Islet precursor cell (in vitro differentiated cells): Measurements from ENCODE around the gene GMDS.
A peak's percentile ranks its signal among the peaks of the same experiment; 100 is the strongest.

Experiments used
- DNase-seq: peaks from one replicate; pipeline ENCODE4 v3.0.0-alpha.2; 2018

The GMDS gene

DNA sequence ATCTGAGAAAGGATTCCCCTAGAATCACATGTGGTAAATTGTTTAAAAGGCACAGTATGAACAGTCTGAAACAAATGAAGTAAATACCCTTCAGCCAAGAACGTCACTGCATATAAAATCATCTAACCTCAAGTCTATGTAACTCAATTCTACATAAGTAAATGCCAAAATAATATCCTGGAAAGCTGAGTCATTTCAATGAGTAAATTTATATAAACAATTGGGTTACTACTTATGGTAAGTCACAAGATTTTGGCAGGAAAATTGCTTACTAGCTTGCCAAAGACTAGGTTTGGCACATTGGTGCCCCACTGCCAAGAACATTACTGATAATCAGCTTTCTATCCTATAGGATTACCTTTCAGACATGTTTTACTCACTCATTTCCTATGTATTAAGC lies 8.4 kb downstream of the GMDS start:
- no peak for DNase-seq

DNA sequence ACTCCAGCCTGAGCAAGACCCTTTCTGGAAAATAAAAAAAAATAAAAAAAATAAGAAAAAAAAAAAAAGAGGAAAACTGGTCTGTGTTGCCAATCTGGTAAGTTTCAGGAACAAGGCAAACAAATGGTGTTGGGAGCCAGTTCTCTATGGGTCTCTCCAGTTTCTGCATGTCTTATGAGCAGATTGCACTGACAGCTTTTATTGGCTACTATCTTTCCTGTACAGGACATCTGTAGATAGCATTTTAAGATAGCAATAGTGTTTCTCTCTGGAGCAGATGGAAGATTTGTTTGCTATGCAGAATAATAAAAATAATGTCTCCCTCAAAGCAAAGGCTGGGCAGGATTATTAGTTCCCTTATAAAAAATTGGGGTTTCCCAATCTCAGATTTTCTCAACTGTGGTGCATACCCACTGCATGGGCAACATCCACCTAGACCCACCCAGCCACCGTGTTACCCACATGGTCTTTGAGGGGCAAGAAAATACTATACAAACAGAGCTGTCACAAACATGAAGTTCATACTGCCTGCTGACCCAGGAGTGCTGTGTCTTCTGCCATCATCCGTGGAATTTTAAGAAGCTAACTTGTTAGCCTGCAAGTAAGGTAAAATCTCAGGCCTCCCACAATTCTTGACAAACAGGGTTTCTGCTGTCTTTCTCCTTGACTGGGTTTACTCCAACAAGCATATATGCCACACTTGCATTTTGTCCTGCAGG lies 9.5 kb downstream of the GMDS start:
- DNase-seq, result no peak

- no peak for DNase-seq
Measured at GRCh38 chr6:2232445-2232844, 13.0 kb downstream of the GMDS start.

GRCh38 chr6:2231438-2231837 lies 14.0 kb downstream of the GMDS start:
- DNase-seq, result no peak

DNA sequence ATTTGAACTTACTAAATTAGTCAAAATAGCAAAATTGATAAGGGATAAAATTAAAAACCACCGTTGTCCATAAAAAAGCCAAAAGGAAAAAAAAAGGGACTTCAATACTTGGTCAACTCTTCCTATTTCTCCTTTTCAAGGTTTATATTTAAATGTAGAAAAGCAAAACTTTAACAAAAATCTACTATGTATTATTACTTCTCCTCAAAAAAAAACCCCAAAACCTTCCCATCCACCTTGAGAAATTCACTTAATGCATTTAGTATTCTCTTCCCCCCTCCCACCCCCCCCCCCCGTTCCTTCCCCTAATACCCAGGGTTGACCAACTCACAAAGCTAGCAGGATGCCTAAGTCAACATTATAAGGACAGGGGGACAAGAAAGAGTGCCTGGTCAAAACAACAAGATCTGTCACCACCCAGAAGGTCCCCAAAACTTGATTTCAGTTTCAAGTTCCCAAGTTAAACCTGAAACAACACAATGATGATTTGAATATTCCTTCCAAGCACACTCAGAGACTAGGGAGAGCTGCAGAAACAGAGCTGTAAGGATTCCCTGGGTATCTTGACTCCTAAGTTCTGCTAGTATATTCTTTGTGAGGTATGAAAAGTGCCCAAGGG lies 14.6 kb downstream of the GMDS start:
- DNase-seq, result no peak

- DNase-seq, result peak; percentile 70
Measured at GRCh38 chr6:2229742-2230141, 15.7 kb downstream of the GMDS start.

DNA sequence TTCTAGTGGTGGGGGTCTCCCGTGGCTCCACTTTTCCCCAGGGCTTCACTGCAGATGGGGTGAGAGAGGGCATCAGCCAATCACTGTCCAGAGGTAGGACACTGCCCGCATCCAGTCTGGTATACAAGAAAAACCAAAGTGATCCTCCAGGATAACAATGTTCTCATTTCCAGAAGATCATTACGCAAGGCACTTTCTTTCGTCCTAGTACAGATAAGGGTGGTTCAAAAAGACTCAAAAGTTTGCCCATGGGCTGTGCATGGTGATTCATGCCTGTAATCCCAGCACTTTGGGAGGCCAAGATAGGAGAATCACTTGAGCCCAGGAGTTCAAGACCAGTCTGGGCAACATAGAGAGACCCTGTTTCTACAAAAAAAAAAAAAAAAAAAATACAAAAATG lies 16.4 kb downstream of the GMDS start:
- DNase-seq, result no peak

GRCh38 chr6:2228392-2228791 lies 17.0 kb downstream of the GMDS start:
- DNase-seq, result no peak

GRCh38 chr6:2226775-2227174 lies 18.6 kb downstream of the GMDS start:
- no peak for DNase-seq

DNA sequence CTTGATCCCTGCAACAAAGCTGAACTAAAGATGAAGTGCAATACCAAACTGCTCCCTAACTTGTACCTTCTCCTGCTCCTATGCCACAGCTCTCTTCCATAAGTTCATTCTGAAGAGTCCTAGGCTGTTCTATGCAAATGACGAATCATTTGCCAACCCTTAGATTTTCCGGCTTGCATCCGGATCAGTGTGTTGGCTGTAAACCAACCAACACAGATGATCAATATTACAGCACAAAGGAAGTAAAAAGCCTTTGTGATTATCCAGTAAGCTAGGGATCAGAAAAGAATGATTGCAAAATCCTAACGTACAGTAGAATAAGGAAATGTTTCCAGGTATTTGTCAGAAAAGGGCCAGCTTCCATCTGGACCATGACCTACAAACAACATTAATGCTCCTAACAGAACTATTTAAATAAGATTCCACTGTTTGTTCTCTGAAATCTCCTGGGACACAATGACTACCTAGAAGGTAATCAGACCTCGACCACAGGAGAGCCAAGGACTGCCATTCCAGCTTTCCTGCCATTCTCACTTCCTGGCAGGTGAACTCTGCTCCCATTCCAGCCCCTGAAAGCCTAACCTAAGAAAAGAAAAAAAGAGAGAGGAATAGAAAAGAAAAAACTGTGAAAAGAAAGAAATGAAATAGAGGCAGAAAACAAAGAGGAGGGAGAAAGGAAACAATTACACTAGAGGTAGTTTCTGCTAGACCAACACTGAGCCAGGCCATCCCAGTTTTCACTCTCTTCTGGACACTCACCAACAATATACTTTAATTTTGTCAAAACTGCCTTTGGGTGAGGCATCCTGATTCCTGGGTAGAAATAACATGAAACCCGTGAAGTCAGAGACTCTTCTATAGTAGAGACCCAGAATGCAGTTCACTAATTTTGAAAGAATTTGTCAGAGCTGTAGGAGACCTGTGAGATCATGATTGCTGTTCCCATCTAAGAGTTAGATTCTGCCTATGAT lies 19.7 kb downstream of the GMDS start:
- no peak for DNase-seq

DNA sequence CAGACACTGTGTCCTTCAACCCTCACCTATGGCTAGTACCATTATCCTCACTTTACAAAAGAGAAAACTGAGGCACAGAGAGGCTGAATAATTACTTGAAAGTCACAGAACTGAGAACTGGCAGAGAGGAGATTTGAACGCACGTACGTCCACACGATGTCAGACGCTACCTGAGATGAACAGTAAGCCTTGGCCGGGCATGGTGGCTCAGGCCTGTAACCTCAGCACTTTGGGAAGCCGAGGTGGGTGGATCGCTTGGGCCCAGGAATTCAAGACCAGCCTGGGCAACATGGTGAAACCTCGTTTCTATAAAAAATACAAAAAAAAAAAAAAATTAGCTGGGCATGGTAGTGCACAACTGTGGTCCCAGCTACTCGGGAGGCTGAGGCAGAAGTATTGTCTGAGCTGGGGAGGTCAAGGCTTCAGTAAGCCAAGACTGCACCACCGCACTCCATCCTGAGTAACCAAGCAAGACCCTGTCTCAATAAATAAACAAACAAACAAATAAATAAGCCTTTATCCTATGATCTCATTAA lies 20.5 kb downstream of the GMDS start:
- no peak for DNase-seq

GRCh38 chr6:2222275-2222842 lies 23.0 kb downstream of the GMDS start:
- DNase-seq, result no peak

DNA sequence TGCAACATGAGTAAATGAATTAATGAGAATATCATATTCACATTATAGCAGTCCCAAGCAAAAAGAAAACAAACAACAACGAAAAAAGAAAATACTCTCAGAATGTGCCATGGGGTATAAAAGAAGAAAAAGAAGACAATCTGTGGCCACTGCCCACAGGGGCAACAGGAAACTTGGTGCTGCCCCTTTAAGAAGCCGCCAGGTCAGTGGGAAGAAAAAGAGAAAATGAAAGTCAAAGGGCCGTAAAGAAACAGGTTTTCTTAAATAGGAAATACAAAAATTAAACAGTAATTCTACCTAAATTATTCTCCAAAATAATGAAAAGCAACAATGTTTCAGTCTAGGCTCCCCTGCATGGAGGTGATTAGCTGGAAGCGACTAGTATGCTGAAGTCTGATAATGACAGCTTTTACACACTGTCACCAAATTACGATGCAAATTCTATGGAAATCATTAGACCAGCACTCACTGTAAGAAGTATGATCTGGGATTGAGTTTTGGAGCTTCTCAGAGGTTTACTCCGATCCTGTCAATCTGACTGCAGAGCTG lies 23.6 kb downstream of the GMDS start:
- DNase-seq, result no peak

DNA sequence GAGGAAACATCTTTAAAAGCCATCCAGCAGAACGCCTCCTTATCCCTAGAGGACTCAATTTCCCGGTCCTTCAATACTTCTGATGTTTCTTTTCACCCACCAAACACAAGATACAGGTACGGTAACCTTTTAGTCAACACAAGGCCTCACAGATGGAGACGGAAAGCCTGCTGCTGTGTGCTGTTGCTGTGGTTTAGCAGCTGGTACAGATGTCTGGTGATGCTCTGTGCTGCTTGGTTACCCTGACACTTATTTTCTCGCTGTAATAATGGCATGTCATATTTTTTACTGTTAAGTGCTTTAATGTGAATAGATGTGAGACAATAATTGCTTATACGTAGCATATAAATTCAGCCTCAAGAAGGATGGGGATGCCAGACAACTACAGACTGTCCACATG lies 25.3 kb downstream of the GMDS start:
- no peak for DNase-seq

DNA sequence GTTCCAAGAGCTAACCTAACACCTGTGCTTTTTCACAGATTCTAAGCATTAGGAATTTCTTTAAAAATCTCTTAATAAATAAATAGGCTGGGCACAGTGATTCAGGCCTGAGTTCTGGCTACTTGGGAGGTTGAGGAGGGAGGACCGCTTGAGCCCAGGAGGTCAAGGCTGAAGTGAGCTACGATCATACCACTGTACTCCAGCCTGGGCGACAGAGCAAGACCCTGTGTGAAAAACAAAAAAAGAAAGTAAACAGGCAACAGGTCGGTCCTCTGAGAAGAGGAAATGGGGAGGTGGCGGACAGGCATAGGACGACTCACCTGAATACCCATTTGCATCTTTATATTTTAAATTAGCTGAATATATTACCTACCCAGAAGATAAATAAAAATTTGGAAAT lies 26.5 kb downstream of the GMDS start:
- no peak for DNase-seq

GRCh38 chr6:2216794-2217383 lies 28.5 kb downstream of the GMDS start:
- no peak for DNase-seq

DNA sequence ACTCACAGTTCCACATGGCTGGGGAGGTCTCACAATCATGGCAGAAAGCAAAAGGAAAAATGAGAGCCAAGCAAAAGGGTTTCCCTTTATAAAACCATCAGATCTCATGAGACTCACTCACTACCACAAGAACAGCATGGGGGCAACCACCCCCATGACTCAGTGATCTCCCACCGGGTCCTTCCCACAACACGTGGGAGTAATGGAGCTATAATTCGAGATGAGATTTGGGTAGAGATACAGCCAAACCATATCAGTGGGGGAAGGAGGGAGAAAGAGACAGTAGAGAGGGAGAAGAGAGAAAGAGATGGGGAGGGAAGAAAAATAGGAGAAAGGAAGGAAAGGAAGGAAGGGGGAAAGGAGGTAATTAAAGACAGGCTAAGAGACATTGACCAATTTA lies 30.1 kb downstream of the GMDS start:
- no peak for DNase-seq

GRCh38 chr6:2213086-2213485 lies 32.3 kb downstream of the GMDS start:
- no peak for DNase-seq

GRCh38 chr6:2209226-2209809 lies 36.1 kb downstream of the GMDS start:
- DNase-seq, result peak; percentile 79

DNA sequence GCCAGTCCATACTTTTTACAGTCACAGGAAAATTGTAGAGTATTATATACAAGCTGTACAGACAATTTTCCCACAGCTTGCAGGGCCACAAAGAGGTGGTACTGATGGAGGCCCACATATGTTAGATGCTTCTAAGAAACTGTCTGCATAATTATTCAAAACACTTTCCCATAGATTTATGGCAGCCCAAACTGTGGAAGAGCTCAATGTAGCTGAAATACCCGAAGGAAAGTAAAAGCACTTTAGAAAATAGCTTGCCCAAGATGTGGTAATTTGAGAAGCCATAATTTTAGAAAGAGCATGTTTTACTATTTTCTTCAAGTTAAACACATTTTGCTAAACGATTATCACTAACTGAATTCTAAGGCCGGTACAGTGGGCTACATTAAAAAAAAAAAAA lies 36.9 kb downstream of the GMDS start:
- no peak for DNase-seq

DNA sequence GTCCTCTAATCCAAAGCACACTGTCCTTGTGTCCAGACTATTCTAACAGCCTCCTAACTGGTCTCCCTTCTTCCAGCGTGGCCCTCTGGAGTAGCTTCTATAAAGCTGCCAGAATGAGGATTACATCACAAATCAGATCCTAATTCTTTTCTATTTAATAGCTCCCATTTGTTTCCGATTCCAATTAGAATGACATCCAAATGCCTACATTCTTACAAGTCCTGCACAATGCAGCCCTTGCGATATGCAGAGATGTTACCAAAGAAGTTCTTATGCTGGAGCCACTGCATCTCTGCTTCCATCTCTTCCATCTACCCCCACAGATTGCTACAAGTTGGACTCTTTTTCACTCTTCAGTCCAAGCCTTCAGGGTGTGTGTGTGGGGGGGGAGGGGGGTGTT lies 40.0 kb downstream of the GMDS start:
- DNase-seq, result no peak

GRCh38 chr6:2204272-2204671 lies 41.1 kb downstream of the GMDS start:
- DNase-seq, result no peak
